Measurements from ENCODE around the gene MCF2L2.
"Not testable (repeated sequence)": the region's sequence is repeated elsewhere in the genome, so short reads cannot be mapped to it uniquely, and the experiment has no call there.

Gene MCF2L2, protein sequence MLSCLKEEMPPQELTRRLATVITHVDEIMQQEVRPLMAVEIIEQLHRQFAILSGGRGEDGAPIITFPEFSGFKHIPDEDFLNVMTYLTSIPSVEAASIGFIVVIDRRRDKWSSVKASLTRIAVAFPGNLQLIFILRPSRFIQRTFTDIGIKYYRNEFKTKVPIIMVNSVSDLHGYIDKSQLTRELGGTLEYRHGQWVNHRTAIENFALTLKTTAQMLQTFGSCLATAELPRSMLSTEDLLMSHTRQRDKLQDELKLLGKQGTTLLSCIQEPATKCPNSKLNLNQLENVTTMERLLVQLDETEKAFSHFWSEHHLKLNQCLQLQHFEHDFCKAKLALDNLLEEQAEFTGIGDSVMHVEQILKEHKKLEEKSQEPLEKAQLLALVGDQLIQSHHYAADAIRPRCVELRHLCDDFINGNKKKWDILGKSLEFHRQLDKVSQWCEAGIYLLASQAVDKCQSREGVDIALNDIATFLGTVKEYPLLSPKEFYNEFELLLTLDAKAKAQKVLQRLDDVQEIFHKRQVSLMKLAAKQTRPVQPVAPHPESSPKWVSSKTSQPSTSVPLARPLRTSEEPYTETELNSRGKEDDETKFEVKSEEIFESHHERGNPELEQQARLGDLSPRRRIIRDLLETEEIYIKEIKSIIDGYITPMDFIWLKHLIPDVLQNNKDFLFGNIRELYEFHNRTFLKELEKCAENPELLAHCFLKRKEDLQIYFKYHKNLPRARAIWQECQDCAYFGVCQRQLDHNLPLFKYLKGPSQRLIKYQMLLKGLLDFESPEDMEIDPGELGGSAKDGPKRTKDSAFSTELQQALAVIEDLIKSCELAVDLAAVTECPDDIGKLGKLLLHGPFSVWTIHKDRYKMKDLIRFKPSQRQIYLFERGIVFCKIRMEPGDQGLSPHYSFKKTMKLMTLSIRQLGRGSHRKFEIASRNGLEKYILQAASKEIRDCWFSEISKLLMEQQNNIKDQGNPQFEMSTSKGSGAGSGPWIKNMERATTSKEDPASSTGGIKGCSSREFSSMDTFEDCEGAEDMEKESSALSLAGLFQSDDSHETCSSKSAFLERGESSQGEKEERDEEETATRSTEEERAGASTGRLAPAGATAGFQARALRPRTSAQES

DNA sequence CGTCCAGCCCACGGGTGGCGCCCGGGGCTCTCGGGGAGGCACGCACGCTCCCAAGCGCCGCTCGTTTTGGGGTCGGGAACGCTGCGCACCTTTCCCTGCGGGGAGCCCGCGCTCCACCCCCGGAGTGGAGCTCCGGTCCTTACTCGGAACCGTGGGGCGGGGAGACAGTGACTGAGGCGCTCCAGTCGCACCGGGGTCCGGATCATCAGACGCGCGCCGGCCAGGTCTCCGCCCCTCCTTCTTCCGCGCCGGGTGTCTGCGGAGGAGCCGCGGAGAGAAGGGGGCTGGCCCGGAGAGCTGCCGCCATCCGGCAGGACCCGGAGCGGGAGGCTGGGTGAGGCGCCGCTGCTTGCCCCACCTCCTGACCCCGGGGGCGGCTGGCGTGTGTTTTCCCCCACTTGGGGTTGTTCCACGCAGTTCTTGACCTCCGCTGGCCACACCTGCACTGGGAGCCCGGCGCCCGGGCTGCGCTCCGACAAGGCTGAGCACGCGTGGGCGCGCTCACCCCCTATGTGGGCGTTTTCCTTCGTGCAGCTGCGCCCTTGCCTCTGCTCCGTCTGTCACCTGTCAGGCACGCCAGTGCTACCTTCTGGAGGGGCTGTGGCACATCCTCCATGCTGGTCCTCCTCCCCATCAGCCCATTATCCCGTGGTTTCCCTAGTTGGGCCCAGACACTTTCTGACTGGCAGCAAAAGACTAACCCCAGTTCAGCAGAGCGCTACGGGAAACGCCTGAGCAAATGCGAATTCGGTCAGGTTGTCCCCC, at the start of gene MCF2L2:
TSS of gene MCF2L2 (minus strand) at position 173 of the 765 bp plus-strand sequence. CDS start 642 bp downstream, outside the sequence.
- H3K27ac Mint-ChIP-seq: no peak within 1 kb of the TSS
- no peaks in the 10 kb centered on the region for H3K36me3 Mint-ChIP-seq
- H3K4me3 Mint-ChIP-seq: peak within 1 kb of the TSS; percentile 94
- no peaks in the 10 kb centered on the region for H3K9me3 Mint-ChIP-seq
- H3K4me1 Mint-ChIP-seq: peaks cover 18% of the 10 kb centered on the region
- H3K27me3 Mint-ChIP-seq: peaks cover 1% of the 10 kb centered on the region

DNA sequence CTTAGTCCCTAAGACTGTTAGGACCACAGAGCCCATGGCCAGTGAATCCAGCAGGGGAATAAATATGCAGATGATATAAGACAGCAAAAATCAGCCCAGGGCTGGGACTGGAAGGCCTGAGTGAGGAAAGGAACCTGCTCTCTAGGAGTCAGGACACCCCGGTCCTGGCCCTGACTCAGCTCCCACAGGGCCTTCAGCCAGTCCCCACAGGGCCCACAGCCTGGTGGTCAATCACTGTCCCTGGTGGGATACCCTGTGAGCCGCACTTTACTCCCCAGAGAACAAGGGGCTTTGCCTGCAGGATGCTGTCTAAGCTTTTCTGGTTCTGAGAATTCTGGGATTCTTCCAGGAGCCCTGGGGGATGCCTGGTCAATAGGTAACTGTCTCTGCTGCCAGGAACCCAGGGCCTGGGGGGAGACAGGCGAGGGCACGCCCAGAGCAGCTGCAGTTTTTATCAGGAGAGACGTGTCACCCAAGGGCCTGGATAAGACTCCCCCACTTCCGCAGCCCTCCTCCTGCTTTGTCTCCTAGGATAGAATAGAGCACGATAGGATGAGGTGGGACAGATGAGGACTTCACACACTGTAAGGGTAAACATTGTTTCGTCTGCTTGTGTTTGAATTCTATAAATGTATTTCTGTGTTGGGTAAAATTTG, 49.5 kb upstream of the MCF2L2 start:
- Mint-ChIP-seq H3K36me3 (no peaks in the 10 kb centered on the region), H3K27me3 (no peaks in the 10 kb centered on the region), H3K9me3 (no peaks in the 10 kb centered on the region), H3K27ac (no peak overlapping the region), H3K4me3 (no peak overlapping the region), H3K4me1 (no peaks in the 10 kb centered on the region)

DNA sequence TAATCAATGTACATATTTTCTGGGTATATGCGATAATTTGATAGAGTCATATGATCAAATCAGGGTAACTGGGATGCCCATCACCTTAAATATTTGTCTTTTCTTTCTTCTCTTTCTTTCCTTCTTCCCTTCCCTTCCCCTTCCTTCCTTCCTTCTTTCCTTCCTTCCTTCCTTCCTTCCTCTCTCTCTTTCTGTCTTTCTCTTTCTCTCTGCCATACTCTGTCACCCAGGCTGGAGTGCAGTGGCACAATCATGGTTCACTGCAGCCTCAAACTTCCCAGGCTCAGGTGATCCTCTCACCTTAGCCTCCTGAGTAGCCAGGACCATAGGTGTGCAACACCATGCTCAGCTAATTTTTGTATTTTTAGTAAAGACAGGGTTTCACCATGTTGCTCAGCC, 47.3 kb upstream of the MCF2L2 start:
- not testable (repeated sequence) for H3K9me3 Mint-ChIP-seq, H3K27me3 Mint-ChIP-seq, H3K4me3 Mint-ChIP-seq

DNA sequence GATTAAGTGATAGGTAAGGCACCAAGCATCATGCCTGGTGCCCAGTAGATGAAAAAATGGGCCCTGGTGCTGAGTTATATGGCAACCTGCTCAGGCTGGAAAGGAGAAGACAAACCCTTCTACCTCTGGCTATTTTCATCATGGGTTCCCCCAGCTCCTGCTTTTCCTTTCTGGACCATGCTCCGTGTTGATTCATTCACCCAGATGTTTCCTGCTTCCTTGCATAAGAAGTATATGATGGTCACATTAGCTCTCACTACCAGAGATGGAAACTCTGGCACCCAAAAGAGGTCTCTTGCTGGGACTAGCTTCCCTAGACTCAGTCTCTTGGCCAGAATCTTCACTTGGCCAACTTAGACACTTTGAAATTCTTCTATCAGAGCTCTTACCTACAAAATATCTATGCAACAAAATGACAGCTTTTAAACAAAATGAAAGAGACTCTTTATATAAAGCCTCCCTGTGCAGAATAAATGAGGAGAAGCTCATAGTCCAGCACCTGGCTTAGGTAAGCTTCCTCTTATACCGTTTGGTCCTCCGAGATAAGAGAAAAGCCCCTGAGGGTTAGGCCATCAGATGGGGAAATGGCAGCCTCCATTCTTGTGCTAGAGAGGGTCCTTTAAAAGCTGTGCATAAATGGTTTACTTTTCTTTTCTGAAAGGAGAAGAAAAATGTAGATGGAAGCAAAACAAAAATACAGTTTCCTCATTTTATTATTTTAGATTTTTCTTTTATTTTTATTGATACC, 46.8 kb upstream of the MCF2L2 start:
- Mint-ChIP-seq H3K27ac (no peak overlapping the region), H3K4me1 (peaks cover 2% of the 10 kb centered on the region), H3K9me3 (no peaks in the 10 kb centered on the region), H3K27me3 (no peaks in the 10 kb centered on the region), H3K36me3 (no peaks in the 10 kb centered on the region), H3K4me3 (no peak overlapping the region)

More for the DNA sequence above, 47.3 kb upstream of the MCF2L2 start:
- H3K4me1 Mint-ChIP-seq, H3K36me3 Mint-ChIP-seq, H3K27ac Mint-ChIP-seq: not testable (repeated sequence)

DNA sequence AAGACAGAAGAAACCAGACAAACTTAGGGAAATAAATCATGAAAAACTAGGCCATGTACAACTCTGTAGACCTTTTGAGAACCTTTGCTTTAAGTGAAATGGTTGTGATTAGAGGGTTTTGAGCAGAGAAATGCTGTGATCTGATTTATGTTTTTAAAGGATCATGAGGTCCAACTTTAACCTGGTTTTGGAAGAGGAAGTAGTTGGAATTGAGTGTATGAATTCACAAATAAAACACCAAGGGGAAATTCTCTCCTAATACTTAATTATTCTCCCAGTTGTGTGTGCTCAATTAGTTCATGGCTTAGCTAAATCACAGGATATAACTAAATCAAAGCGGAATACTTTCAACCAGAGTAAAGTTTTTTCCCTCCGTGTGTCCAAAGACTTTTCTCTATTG, 45.5 kb upstream of the MCF2L2 start:
- no peaks in the 10 kb centered on the region for H3K36me3 Mint-ChIP-seq
- H3K4me3 Mint-ChIP-seq: no peak overlapping the region
- no peaks in the 10 kb centered on the region for H3K27me3 Mint-ChIP-seq
- H3K27ac Mint-ChIP-seq: no peak overlapping the region
- H3K4me1 Mint-ChIP-seq: peaks cover 10% of the 10 kb centered on the region
- H3K9me3 Mint-ChIP-seq: no peaks in the 10 kb centered on the region

DNA sequence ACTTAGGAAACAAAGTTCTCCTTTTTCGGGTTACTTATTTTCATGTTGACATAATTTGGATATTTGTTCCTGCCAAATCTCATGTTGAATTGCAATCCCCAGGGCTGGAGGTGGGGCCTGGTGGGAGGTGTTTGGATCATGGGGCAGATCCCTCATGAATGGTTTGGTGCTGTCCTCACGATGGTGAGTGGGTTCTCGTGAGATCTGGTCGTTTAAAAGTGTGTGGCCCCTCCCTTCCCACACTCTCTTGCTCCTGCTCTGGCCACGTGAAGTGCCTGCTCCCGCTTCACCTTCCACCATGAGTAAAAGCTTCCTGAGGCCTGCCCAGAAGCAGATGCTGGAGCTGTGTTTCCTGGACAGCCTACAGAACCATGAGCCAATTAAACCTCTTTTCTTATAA, 43.7 kb upstream of the MCF2L2 start:
- Mint-ChIP-seq H3K27me3 (no peaks in the 10 kb centered on the region), H3K27ac (no peak overlapping the region), H3K9me3 (no peaks in the 10 kb centered on the region), H3K36me3 (no peaks in the 10 kb centered on the region), H3K4me1 (peaks cover 18% of the 10 kb centered on the region), H3K4me3 (no peak overlapping the region)

DNA sequence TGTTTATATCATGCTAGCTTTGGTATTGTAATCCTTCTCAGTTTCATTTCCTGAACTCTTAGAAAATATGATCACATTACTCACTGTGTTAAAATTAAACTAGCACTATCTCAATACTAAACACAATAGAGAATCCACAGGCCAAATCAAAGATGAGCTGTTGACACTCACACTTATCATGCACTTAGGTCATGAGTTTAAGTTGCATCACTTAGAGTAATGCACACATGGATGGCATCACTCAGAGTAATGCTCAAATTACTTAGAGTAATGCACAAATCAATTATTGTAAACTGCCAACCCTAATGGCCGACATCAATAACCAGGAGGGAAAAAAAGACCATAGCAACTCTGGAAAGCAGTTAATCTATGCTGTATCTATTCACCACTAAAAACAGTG, 40.0 kb upstream of the MCF2L2 start:
- peaks cover 18% of the 10 kb centered on the region for H3K4me1 Mint-ChIP-seq
- peak overlapping the region; percentile 14 for H3K27ac Mint-ChIP-seq

DNA sequence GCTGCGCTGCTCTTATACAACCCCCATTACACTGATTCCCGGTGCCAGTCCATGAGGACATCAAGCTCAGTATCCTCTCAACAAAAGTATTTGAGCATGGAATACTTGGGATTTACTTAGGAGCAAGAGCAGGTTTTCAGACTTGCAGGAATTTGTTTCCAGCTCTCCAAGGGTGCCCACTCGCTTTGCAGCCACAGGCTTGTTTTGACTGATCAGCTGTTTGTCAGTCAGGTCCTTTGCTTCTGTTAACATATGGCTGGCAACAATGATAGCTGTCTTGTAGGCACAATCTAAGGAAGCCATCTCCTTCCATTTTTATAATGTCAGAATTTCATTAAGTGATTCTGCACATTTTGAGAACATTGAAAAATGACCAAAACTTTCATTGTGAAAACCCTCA, 38.2 kb upstream of the MCF2L2 start:
- H3K27me3 Mint-ChIP-seq: no peaks in the 10 kb centered on the region
- no peaks in the 10 kb centered on the region for H3K9me3 Mint-ChIP-seq
- H3K4me3 Mint-ChIP-seq: no peak overlapping the region
- no peak overlapping the region for H3K27ac Mint-ChIP-seq
- no peaks in the 10 kb centered on the region for H3K36me3 Mint-ChIP-seq
- peaks cover 18% of the 10 kb centered on the region for H3K4me1 Mint-ChIP-seq

More for the DNA sequence above, 40.0 kb upstream of the MCF2L2 start:
- Mint-ChIP-seq H3K27me3 (no peaks in the 10 kb centered on the region), H3K4me3 (no peak overlapping the region), H3K36me3 (no peaks in the 10 kb centered on the region), H3K9me3 (no peaks in the 10 kb centered on the region)

DNA sequence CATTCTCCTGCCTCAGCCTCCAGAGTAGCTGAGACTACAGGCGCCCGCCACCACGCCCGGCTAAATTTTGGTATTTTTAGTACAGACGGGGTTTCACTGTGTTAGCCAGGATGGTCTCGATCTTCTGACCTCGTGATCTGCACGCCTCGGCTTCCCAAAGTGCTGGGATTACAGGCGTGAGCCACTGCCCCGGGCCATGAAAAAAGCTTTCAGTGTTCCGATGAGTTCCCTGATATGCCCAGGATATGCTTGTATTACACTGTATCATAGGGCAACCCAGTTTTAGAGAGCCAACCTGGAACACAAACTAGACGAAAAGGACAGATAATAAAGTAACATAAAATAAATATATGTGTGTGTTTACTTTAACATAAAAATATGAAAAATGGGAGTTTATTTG, 37.3 kb upstream of the MCF2L2 start:
- not testable (repeated sequence) for H3K4me3 Mint-ChIP-seq, H3K9me3 Mint-ChIP-seq, H3K36me3 Mint-ChIP-seq, H3K27me3 Mint-ChIP-seq, H3K27ac Mint-ChIP-seq
- H3K4me1 Mint-ChIP-seq: peaks cover 18% of the 10 kb centered on the region

DNA sequence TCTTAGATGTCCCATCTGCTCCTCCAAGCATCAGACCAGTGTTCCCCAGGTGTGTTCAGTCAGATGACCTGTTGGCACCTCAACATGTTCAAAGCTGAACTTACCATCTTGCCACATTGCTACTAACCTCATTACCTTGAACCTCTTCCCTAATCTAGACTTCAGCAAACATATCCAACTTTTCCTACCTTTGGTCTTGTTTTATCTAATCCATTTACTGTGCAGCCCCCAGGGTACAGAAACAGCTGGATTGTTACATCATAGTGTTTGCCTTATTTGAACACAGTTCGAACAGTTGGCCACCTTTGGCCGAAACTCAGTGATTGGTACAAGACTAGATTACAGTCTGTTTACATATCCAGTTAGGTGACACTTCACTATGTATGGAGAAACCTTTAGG, 36.1 kb upstream of the MCF2L2 start:
- no peaks in the 10 kb centered on the region for H3K27me3 Mint-ChIP-seq
- H3K27ac Mint-ChIP-seq: no peak overlapping the region
- no peaks in the 10 kb centered on the region for H3K9me3 Mint-ChIP-seq
- no peak overlapping the region for H3K4me3 Mint-ChIP-seq
- no peaks in the 10 kb centered on the region for H3K36me3 Mint-ChIP-seq
- H3K4me1 Mint-ChIP-seq: peaks cover 13% of the 10 kb centered on the region

DNA sequence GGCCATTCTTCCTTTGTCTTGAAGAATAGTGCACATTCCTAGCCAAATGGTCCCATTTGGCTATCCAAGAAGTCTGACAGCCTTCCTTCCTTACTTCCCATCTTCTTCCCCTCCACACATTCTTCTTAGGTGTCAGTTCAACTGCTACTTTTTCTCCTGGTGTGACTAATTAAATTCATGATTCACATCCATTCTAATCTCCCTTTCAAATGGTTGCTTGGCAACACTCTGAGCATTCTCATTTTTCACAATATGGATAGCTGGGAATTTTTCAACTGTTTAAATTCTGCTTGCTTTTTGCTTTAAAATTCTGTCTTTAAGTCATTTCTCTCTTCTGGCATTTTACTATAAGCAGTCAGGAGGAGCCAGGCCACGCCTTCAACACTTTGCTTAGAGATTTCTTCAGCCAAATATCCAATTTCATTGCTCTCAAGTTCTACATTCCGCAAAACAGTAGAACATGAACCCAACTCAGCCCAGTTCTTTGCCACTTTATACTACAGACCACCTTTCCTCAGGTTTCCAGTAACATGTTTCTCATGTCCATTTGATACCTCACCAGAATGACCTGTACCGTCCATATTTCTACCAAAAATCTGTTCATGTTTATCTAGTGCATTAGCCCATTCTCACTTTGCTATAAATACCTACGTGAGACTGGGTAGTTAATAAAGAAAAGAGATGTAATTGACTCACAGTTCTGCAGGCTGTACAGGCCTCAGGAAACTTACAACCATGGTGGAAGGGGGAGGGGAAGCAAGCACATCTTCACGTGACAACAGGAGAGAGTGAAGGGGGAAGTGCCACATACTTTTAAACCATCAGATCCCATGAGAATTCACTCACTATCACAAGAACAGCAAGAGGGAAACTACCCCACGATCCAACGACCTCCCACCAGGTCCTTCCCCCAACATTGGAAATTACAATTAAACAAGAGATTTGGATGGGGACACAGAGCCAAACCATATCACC, 31.9 kb upstream of the MCF2L2 start:
- no peaks in the 10 kb centered on the region for H3K4me1 Mint-ChIP-seq
- H3K27ac Mint-ChIP-seq: no peak overlapping the region
- no peak overlapping the region for H3K4me3 Mint-ChIP-seq
- H3K9me3 Mint-ChIP-seq: no peaks in the 10 kb centered on the region
- no peaks in the 10 kb centered on the region for H3K27me3 Mint-ChIP-seq
- peaks cover 1% of the 10 kb centered on the region for H3K36me3 Mint-ChIP-seq

DNA sequence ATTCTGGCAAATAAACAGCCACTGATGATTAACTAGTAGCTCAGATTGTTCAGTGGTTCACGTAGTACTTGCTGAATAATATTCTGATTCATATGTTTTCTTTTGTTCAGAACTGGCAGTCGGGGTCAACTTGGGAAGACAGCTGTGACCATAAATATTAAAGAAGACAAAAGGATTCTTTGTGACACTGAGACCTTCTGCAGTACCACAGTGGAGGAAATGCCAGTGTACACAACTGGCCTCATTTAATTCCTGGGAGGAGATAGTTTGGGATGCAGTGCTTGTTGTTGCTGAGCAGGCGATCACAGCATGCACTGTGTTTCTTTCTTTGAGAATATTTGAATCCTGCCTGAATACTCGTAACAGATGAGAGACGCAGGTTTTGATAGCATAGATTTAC, 26.7 kb upstream of the MCF2L2 start:
- Mint-ChIP-seq H3K4me3 (no peak overlapping the region), H3K4me1 (no peaks in the 10 kb centered on the region), H3K36me3 (peaks cover 7% of the 10 kb centered on the region), H3K27me3 (no peaks in the 10 kb centered on the region), H3K9me3 (no peaks in the 10 kb centered on the region), H3K27ac (no peak overlapping the region)

DNA sequence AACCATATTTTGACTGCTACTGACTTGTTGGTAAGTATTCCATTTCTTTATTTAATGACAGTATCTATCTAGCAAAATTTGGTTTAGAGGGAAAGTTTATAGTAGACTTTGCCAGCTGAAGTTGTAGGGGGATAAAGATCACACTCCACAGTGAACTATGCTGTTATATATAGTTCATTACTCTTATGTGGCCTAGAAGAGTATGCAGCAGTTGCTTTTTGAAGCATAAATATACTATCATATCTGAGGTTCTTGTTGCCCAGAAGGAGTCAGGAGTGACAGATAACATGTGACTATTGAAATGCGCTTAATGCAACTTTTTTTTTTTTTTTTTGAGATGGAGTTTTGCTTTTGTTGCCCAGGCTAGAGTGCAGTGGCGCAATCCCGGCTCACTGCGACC, 25.6 kb upstream of the MCF2L2 start:
- Mint-ChIP-seq H3K4me1 (peaks cover 1% of the 10 kb centered on the region), H3K36me3 (peaks cover 7% of the 10 kb centered on the region), H3K27ac (no peak overlapping the region), H3K4me3 (no peak overlapping the region), H3K27me3 (no peaks in the 10 kb centered on the region), H3K9me3 (no peaks in the 10 kb centered on the region)

All from activated naive CD4-positive, alpha-beta T cell treated with anti-CD3 and anti-CD28 coated beads, Interleukin-2, amount 50 U/mL, for 24 hours (primary cell).